H1 (cell line): ENCODE measurements around the gene PCCA. TPM values are rescaled to one million over a fixed set of nuclear protein-coding genes. Genes with fewer than 3 reads are reported as not detected.

Experiments used
- CTCF ChIA-PET: fragments of 300-600 bp; sonication (Branson Sonifier 250); formaldehyde crosslinking; loops from one replicate; lab custom pipeline; 2021; ENCODE audit not compliant: partially characterized antibody; lab: Charles Lee
- POLR2A ChIA-PET: fragments of 300-600 bp; sonication (Branson Sonifier 250); formaldehyde crosslinking; loops from one replicate; lab custom pipeline; 2021; ENCODE audit warnings: inconsistent platforms; ENCODE audit not compliant: partially characterized antibody; lab: Charles Lee
- DNase-seq, 2 experiments: peaks; one replicate each; pipeline versions ENCODE4 v3.0.0 to v3.0.0-alpha.2; 2010 to 2022; ENCODE audit warnings: low spot score in 2 of 2, low read depth in 1 of 2, mixed read lengths in 1 of 2
- FAIRE-seq: peaks from 2 replicates; lab custom pipeline; 2011; peaks lifted over from hg19 to GRCh38; lab: Jason Lieb, UNC
- H2AFZ ChIP-seq: 2 replicates; pipeline ENCODE4 v1.8.1; 2012; ENCODE audit warnings: low read length, inconsistent platforms
- H2AK5ac ChIP-seq: 2 replicates; pipeline ENCODE4 v1.6.1; 2013; ENCODE audit warnings: low read depth, low read length
- H2BK120ac ChIP-seq: replicated peaks from 2 replicates; pipeline ENCODE3; 2013; ENCODE audit warnings: low read depth, low read length, inconsistent platforms
- H2BK12ac ChIP-seq: 2 replicates; pipeline ENCODE4 v1.6.1; 2013; ENCODE audit warnings: low read depth, low read length
- H2BK15ac ChIP-seq: 2 replicates; pipeline ENCODE4 v1.6.1; 2013; ENCODE audit warnings: low read length
- H2BK20ac ChIP-seq: 2 replicates; pipeline ENCODE4 v1.6.1; 2013; ENCODE audit warnings: low read length
- H2BK5ac ChIP-seq: 2 replicates; pipeline ENCODE4 v1.6.1; 2013; ENCODE audit warnings: low read depth, low read length
- H3K14ac ChIP-seq: 2 replicates; pipeline ENCODE4 v1.6.1; 2013; ENCODE audit warnings: inconsistent platforms; ENCODE audit not compliant: insufficient read length
- H3K18ac ChIP-seq: 2 replicates; pipeline ENCODE4 v1.6.1; 2013; ENCODE audit warnings: low read length; ENCODE audit errors: extremely low read depth
- H3K23ac ChIP-seq: 2 replicates; pipeline ENCODE4 v1.6.1; 2013; ENCODE audit warnings: inconsistent platforms; ENCODE audit not compliant: insufficient read length
- H3K23me2 ChIP-seq: 2 replicates; pipeline ENCODE4 v1.6.1; 2013; ENCODE audit warnings: low read depth, low read length
- H3K27ac ChIP-seq: 2 replicates; pipeline ENCODE4 v1.6.1; 2011; ENCODE audit warnings: low read depth, low read length, inconsistent platforms
- H3K27me3 ChIP-seq, 4 experiments: replicated peaks in 1 of 4; 1 replicate in 1 of 4; 2 replicates in 3 of 4; pipeline versions ENCODE4 v1.6.1 to v1.8.1; 2011 to 2013; ENCODE audit warnings: low read length in 3 of 4, mild to moderate bottlenecking in 3 of 4, inconsistent platforms in 2 of 4, mixed read lengths in 2 of 4, moderate library complexity in 1 of 4; ENCODE audit not compliant: control insufficient read depth in 3 of 4, insufficient read depth in 3 of 4; ENCODE audit errors: extremely low read depth in 1 of 4
- H3K36me3 ChIP-seq, 4 experiments: 2 replicates each; pipeline versions ENCODE4 v1.6.1 to v1.8.1; 2011 to 2013; ENCODE audit warnings: mild to moderate bottlenecking in 4 of 4, low read length in 3 of 4, moderate library complexity in 2 of 4, control low read depth in 1 of 4, inconsistent platforms in 1 of 4; ENCODE audit not compliant: insufficient read depth in 4 of 4, control insufficient read depth in 2 of 4
- H3K4ac ChIP-seq: replicated peaks from 2 replicates; pipeline ENCODE3; 2013; ENCODE audit warnings: low read length, low read depth, mixed read lengths, inconsistent platforms; ENCODE audit not compliant: insufficient read length
- H3K4me1 ChIP-seq, 4 experiments: replicated peaks in 1 of 4; 1 replicate in 1 of 4; 2 replicates in 3 of 4; pipeline versions ENCODE4 v1.6.1 to v1.8.1; 2011 to 2013; ENCODE audit warnings: low read length in 3 of 4, inconsistent platforms in 2 of 4, mixed read lengths in 1 of 4; ENCODE audit not compliant: insufficient read depth in 4 of 4, control insufficient read depth in 3 of 4
- H3K4me2 ChIP-seq, 2 experiments: 2 replicates each; pipeline versions ENCODE4 v1.6.1 to v1.8.1; 2011 to 2013; ENCODE audit warnings: low read depth in 2 of 2, low read length in 2 of 2, control low read depth in 1 of 2, inconsistent platforms in 1 of 2, mild to moderate bottlenecking in 1 of 2; ENCODE audit not compliant: insufficient read depth in 1 of 2
- H3K4me3 ChIP-seq, 4 experiments: fragments of 200-600, 300-600 bp in 1 of 4; sonication (generic), shearing (Covaris generic), sonication (Bioruptor Twin) in 1 of 4; 2 replicates each; pipeline versions ENCODE4 v1.5.1 to v1.8.1; 2011 to 2016; ENCODE audit warnings: low read length in 4 of 4, low read depth in 3 of 4, control low read depth in 2 of 4, inconsistent platforms in 2 of 4, mild to moderate bottlenecking in 2 of 4, mixed read lengths in 1 of 4, moderate library complexity in 1 of 4; ENCODE audit not compliant: insufficient read depth in 2 of 4; ENCODE audit errors: extremely low read depth in 1 of 4
- H3K56ac ChIP-seq: replicated peaks from 2 replicates; pipeline ENCODE3; 2013; ENCODE audit warnings: low read depth, mild to moderate bottlenecking, mixed read lengths, low read length, inconsistent platforms; ENCODE audit not compliant: insufficient read length
- H3K79me1 ChIP-seq: 2 replicates; pipeline ENCODE4 v1.6.1; 2013; ENCODE audit warnings: low read depth, low read length, control low read depth
- H3K79me2 ChIP-seq, 2 experiments: 2 replicates each; pipeline versions ENCODE4 v1.6.1 to v1.8.1; 2012 to 2013; ENCODE audit warnings: low read length in 2 of 2, mild to moderate bottlenecking in 2 of 2, inconsistent platforms in 1 of 2; ENCODE audit not compliant: insufficient read depth in 2 of 2, control insufficient read depth in 1 of 2
- H3K9ac ChIP-seq, 4 experiments: replicated peaks in 1 of 4; 1 replicate in 1 of 4; 2 replicates in 3 of 4; pipeline versions ENCODE4 v1.6.1 to v1.8.1; 2011 to 2013; ENCODE audit warnings: low read depth in 3 of 4, low read length in 3 of 4, control low read depth in 2 of 4, mild to moderate bottlenecking in 2 of 4, moderate library complexity in 2 of 4, inconsistent platforms in 1 of 4; ENCODE audit errors: extremely low read depth in 1 of 4
- H3K9me3 ChIP-seq, 2 experiments: 2 replicates each; pipeline versions ENCODE4 v1.6.1 to v1.8.1; 2012 to 2013; ENCODE audit warnings: mild to moderate bottlenecking in 2 of 2, moderate library complexity in 2 of 2, control low read depth in 1 of 2, inconsistent platforms in 1 of 2, low read depth in 1 of 2, low read length in 1 of 2, mixed read lengths in 1 of 2; ENCODE audit not compliant: insufficient read depth in 2 of 2
- H4K20me1 ChIP-seq, 2 experiments: replicated peaks in 1 of 2; 2 replicates each; pipeline versions ENCODE3 to v1.8.1; 2011 to 2013; ENCODE audit warnings: inconsistent platforms in 2 of 2, low read length in 2 of 2, mild to moderate bottlenecking in 1 of 2; ENCODE audit not compliant: insufficient read depth in 2 of 2, control insufficient read depth in 1 of 2
- H4K5ac ChIP-seq: 2 replicates; pipeline ENCODE4 v1.6.1; 2013; ENCODE audit warnings: low read length, low read depth, mixed read lengths, inconsistent platforms; ENCODE audit not compliant: insufficient read length
- H4K8ac ChIP-seq: 2 replicates; pipeline ENCODE4 v1.8.0; 2013; ENCODE audit warnings: mild to moderate bottlenecking, moderate library complexity, low read length, inconsistent platforms; ENCODE audit not compliant: insufficient read depth; ENCODE audit errors: extremely low read depth
- H4K91ac ChIP-seq: replicated peaks from 2 replicates; pipeline ENCODE3; 2013; ENCODE audit warnings: low read length, mixed read lengths, inconsistent platforms; ENCODE audit not compliant: insufficient read length
- BACH1 ChIP-seq: IDR thresholded peaks from 2 replicates; pipeline ENCODE4 v1.6.1; 2012; ENCODE audit warnings: low read length, improper control_type of control experiment
- WGBS, 2 experiments: shearing (Covaris generic) in 1 of 2; methylation state at CpG; one replicate each; pipeline versions ENCODE4 v1.1.6 to v1.1.7; 2013 to 2015; ENCODE audit warnings: low lambda C conversion rate in 2 of 2, mixed read lengths in 2 of 2, inconsistent platforms in 1 of 2, low coverage in 1 of 2, missing lambda C conversion rate in 1 of 2; ENCODE audit not compliant: insufficient replicate concordance in 2 of 2, insufficient coverage in 1 of 2, insufficient read length in 1 of 2; ENCODE audit errors: extremely low coverage in 1 of 2, missing lambda C conversion rate in 1 of 2; 5-methylcytosine and 5-hydroxymethylcytosine counted together
- polyA plus RNA-seq, 7 experiments: library from polyadenylated mRNA; depleted of rRNA in 3 of 7; stranded (reverse) in 5 of 7; unstranded in 2 of 7; fragments of >200 nt in 5 of 7; fragments of 200-250 nt in 2 of 7; gene quantifications; 1 replicate in 5 of 7; 2 replicates in 1 of 7; 4 replicates in 1 of 7; pipeline versions ENCODE4 v1.2.1 to v1.2.3, GENCODE V29; 2011 to 2013; ENCODE audit warnings: missing spikeins in 2 of 7, mixed read lengths in 2 of 7
- total RNA-seq: library from RNA; stranded (reverse); fragmentation: NEBNext Ultra II Directional; extraction: Animal tissue kit (Norgen Biotek cat#: 25700); gene quantifications from 2 replicates; pipeline ENCODE4 v1.2.1, GENCODE V29; 2021

Gene PCCA
- total and polyA plus RNA-seq, 2 of the 8 experiments (the other 6 are each of a cell fraction or from before 2014, with no cell fraction given): 18.4 to 49.8 TPM

- no peak overlapping the region for H2BK5ac ChIP-seq
- no peak overlapping the region for H3K4ac ChIP-seq
- no peak for DNase-seq
- POLR2A ChIA-PET: interaction anchor here (0.6 kb wide), 1 partner anchor 176 kb away, joined by 3 read pairs; no protein-coding TSS in a partner anchor
- peaks cover 0 to 3% (median 1%) of the 10 kb centered on the region in 4 experiments; a peak in 3 of 7 replicates for H3K4me1 ChIP-seq
- no peak overlapping the region for H2AFZ ChIP-seq
- no peaks in the 10 kb centered on the region for H3K9me3 ChIP-seq
- H3K23ac ChIP-seq: no peak overlapping the region
- no peak overlapping the region for H3K18ac ChIP-seq
- no peak overlapping the region for H3K27ac ChIP-seq
- no peaks in the 10 kb centered on the region for H3K79me1 ChIP-seq
- H3K9ac ChIP-seq: no peak overlapping the region
- no peak overlapping the region for H2BK20ac ChIP-seq
- no peaks in the 10 kb centered on the region for H3K27me3 ChIP-seq
- H2BK15ac ChIP-seq: no peak overlapping the region
- H3K79me2 ChIP-seq: peaks cover 0 to 9% of the 10 kb centered on the region in 2 experiments; a peak in 1 of 4 replicates
- no peak overlapping the region for H3K56ac ChIP-seq
- H4K91ac ChIP-seq: no peak overlapping the region
- H4K20me1 ChIP-seq: no peaks in the 10 kb centered on the region
- TF ChIP-seq BACH1: no peak
- TF ChIP-seq, all 59 proteins: peak for 0
- H3K36me3 ChIP-seq: peaks cover 0 to 7% (median 4%) of the 10 kb centered on the region in 4 experiments; a peak in 4 of 8 replicates
- no peak overlapping the region for H4K5ac ChIP-seq
- no peak overlapping the region for H3K4me2 ChIP-seq
- H4K8ac ChIP-seq: no peak overlapping the region
- 92% methylated on average over 6 of the region's 6 CpGs; no CpG with 5 or more reads in 1 of the 2 experiments for WGBS, 2 experiments
- H2BK12ac ChIP-seq: no peak overlapping the region
- no peak overlapping the region for H2BK120ac ChIP-seq
- no peak overlapping the region for H2AK5ac ChIP-seq
- H3K23me2 ChIP-seq: no peaks in the 10 kb centered on the region
- CTCF ChIA-PET: no interaction called here
- no peak for FAIRE-seq
- H3K4me3 ChIP-seq: no peak overlapping the region
- H3K14ac ChIP-seq: no peak overlapping the region
Measured at GRCh38 chr13:100273552-100273951, 184.7 kb downstream of the PCCA start.
